ENCODE results near the gene SLC22A5.

The SLC22A5 gene

GRCh38 chr5:132342291-132343180 is 27.0 kb upstream of the SLC22A5 start:
- H3K4me1 Mint-ChIP-seq, result peaks cover 4% of the 10 kb centered on the region
- no peaks in the 10 kb centered on the region for H3K27me3 Mint-ChIP-seq (ENCODE audit: low read depth)
- no peak overlapping the region for H3K27ac Mint-ChIP-seq
- TF ChIP-seq CTCF (IDR thresholded peaks at IDR 0.05; ENCODE audit: unreplicated experiment in 3 of 3), result no peak
- peaks cover 57% of the 10 kb centered on the region for H3K36me3 Mint-ChIP-seq (ENCODE audit: low read depth)
- no peak overlapping the region for H3K4me3 Mint-ChIP-seq
- peaks cover 15% of the 10 kb centered on the region for H3K9me3 Mint-ChIP-seq

- H3K4me3 Mint-ChIP-seq, result no peak overlapping the region
- peaks cover 66% of the 10 kb centered on the region for H3K36me3 Mint-ChIP-seq (ENCODE audit: low read depth)
- H3K4me1 Mint-ChIP-seq, result peaks cover 4% of the 10 kb centered on the region
- peaks cover 29% of the 10 kb centered on the region for H3K9me3 Mint-ChIP-seq
- TF ChIP-seq CTCF (IDR thresholded peaks at IDR 0.05; ENCODE audit: unreplicated experiment in 3 of 3), result no peak
- no peak overlapping the region for H3K27ac Mint-ChIP-seq
- H3K27me3 Mint-ChIP-seq (ENCODE audit: low read depth), result no peaks in the 10 kb centered on the region
These were observed 24.6 kb upstream of the SLC22A5 start for GRCh38 chr5:132344775-132345514.

GRCh38 chr5:132353486-132353995 is 16.0 kb upstream of the SLC22A5 start:
- Mint-ChIP-seq H3K9me3 (peaks cover 23% of the 10 kb centered on the region), H3K27me3 (ENCODE audit: low read depth) (no peaks in the 10 kb centered on the region), H3K4me3 (no peak overlapping the region), H3K4me1 (peaks cover 15% of the 10 kb centered on the region), H3K36me3 (ENCODE audit: low read depth) (peaks cover 59% of the 10 kb centered on the region), H3K27ac (no peak overlapping the region)
- TF ChIP-seq CTCF (IDR thresholded peaks at IDR 0.05; ENCODE audit: unreplicated experiment in 3 of 3), result no peak

- H3K27ac Mint-ChIP-seq, result no peak overlapping the region
- peaks cover 20% of the 10 kb centered on the region for H3K9me3 Mint-ChIP-seq
- peaks cover 15% of the 10 kb centered on the region for H3K4me1 Mint-ChIP-seq
- no peak for TF ChIP-seq CTCF (IDR thresholded peaks at IDR 0.05; ENCODE audit: unreplicated experiment in 3 of 3)
- no peaks in the 10 kb centered on the region for H3K27me3 Mint-ChIP-seq (ENCODE audit: low read depth)
- peaks cover 49% of the 10 kb centered on the region for H3K36me3 Mint-ChIP-seq (ENCODE audit: low read depth)
- no peak overlapping the region for H3K4me3 Mint-ChIP-seq
These were observed 14.9 kb upstream of the SLC22A5 start for GRCh38 chr5:132354381-132355139.

GRCh38 chr5:132355140-132355765 is 14.3 kb upstream of the SLC22A5 start:
- TF ChIP-seq CTCF (IDR thresholded peaks at IDR 0.05; ENCODE audit: unreplicated experiment in 3 of 3), result no peak
- no peak overlapping the region for H3K4me3 Mint-ChIP-seq
- H3K4me1 Mint-ChIP-seq, result peaks cover 15% of the 10 kb centered on the region
- peaks cover 47% of the 10 kb centered on the region for H3K36me3 Mint-ChIP-seq (ENCODE audit: low read depth)
- H3K27me3 Mint-ChIP-seq (ENCODE audit: low read depth), result no peaks in the 10 kb centered on the region
- no peak overlapping the region for H3K27ac Mint-ChIP-seq
- peaks cover 14% of the 10 kb centered on the region for H3K9me3 Mint-ChIP-seq

All from nephron (organoid).